GM18517 (cell line): ENCODE measurements around the gene ARRDC5.
"Not testable (repeated sequence)": the region's sequence is repeated elsewhere in the genome, so short reads cannot be mapped to it uniquely, and the experiment has no call there.

Experiments
- ATAC-seq: cut with Tn5 transposase; IDR thresholded peaks from one replicate; pipeline ENCODE4 v1.9.1; 2021; ENCODE audit warnings: mild to moderate bottlenecking, moderate library complexity; ENCODE audit not compliant: unreplicated experiment

The ARRDC5 gene

GRCh38 chr19:4871711-4872110 lies 31.0 kb downstream of the ARRDC5 start:
- ATAC-seq: no peak

GRCh38 chr19:4870025-4870700 lies 32.5 kb downstream of the ARRDC5 start:
- no peak for ATAC-seq

- no peak for ATAC-seq
Measured at GRCh38 chr19:4868286-4868834, 34.3 kb downstream of the ARRDC5 start.

- peak; percentile 59 for ATAC-seq
Measured at GRCh38 chr19:4867534-4868285, 35.0 kb downstream of the ARRDC5 start, which contains the start of gene PLIN3. PLIN3 (minus strand) TSS chr19:4867667; CDS start chr19:4861394, 6,273 bp downstream.

- ATAC-seq: no peak
Measured at GRCh38 chr19:4866595-4867424, 35.9 kb downstream of the ARRDC5 start.

GRCh38 chr19:4861147-4861546 lies 41.5 kb downstream of the ARRDC5 start:
- no peak for ATAC-seq

GRCh38 chr19:4859697-4860096 lies 43.0 kb downstream of the ARRDC5 start:
- no peak for ATAC-seq

- ATAC-seq: not testable (repeated sequence)
Measured at GRCh38 chr19:4856468-4856867, 46.2 kb downstream of the ARRDC5 start.

GRCh38 chr19:4853506-4853905 lies 49.2 kb downstream of the ARRDC5 start:
- ATAC-seq: not testable (repeated sequence)

GRCh38 chr19:4852484-4852883 lies 50.2 kb downstream of the ARRDC5 start:
- ATAC-seq: no peak

- no peak for ATAC-seq
Measured at GRCh38 chr19:4851551-4852290, 51.0 kb downstream of the ARRDC5 start.

- no peak for ATAC-seq
Measured at GRCh38 chr19:4849019-4849418, 53.7 kb downstream of the ARRDC5 start.

GRCh38 chr19:4847190-4847973 lies 55.3 kb downstream of the ARRDC5 start:
- ATAC-seq: no peak

GRCh38 chr19:4845975-4846374 lies 56.7 kb downstream of the ARRDC5 start:
- ATAC-seq: not testable (repeated sequence)

GRCh38 chr19:4844348-4845179 lies 58.1 kb downstream of the ARRDC5 start:
- ATAC-seq: no peak

GRCh38 chr19:4843647-4843965 lies 59.1 kb downstream of the ARRDC5 start:
- no peak for ATAC-seq
